ENCODE data around the gene CLTCL1.

DNA sequence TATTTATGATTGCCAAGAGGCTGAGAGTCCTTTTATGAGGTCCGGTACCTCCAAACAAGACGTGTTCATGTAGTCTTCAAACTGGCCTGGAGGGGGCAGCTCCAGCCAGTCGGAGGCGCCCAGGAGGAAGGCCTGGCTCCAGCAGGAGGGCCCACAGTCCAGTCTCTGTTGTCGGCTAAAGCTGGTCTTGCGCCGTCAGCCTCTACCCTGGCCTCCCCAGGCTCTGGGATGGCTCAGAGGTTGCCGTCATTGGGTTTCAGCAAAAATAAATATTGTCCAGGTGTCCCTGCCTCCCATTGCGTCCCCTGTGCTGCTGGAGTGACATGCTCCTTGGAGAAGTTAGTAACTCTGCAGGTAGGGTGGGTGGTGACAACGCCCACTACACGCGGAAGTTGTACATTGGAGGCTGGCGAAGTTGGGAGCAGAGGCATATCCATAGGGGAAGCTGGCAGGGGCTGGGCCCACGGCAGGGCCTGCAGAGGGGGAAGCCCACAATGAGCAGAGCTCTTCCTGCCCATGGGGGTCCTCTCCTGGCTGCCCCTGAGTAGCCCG, 111.9 kb downstream of the CLTCL1 start:
- TF ChIP-seq SP1 (IDR thresholded peaks at IDR 0.05) (no peak), LEF1 (IDR thresholded peaks at IDR 0.05; ENCODE audit: borderline replicate concordance) (no peak), BHLHE40 (IDR thresholded peaks at IDR 0.05; ENCODE audit: borderline replicate concordance) (no peak), SUZ12 (IDR thresholded peaks at IDR 0.05) (no peak), HDGF (IDR thresholded peaks at IDR 0.05; ENCODE audit: borderline replicate concordance) (no peak)
- TF ChIP-seq, protein P1, sequence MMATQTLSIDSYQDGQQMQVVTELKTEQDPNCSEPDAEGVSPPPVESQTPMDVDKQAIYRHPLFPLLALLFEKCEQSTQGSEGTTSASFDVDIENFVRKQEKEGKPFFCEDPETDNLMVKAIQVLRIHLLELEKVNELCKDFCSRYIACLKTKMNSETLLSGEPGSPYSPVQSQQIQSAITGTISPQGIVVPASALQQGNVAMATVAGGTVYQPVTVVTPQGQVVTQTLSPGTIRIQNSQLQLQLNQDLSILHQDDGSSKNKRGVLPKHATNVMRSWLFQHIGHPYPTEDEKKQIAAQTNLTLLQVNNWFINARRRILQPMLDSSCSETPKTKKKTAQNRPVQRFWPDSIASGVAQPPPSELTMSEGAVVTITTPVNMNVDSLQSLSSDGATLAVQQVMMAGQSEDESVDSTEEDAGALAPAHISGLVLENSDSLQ (IDR thresholded peaks at IDR 0.05): no peak

Measured in HEK293T (cell line).